ENCODE results near the gene DPAGT1.
"Not testable (repeated sequence)": the region's sequence is repeated elsewhere in the genome, so short reads cannot be mapped to it uniquely, and the experiment has no call there.

The DPAGT1 gene

DNA sequence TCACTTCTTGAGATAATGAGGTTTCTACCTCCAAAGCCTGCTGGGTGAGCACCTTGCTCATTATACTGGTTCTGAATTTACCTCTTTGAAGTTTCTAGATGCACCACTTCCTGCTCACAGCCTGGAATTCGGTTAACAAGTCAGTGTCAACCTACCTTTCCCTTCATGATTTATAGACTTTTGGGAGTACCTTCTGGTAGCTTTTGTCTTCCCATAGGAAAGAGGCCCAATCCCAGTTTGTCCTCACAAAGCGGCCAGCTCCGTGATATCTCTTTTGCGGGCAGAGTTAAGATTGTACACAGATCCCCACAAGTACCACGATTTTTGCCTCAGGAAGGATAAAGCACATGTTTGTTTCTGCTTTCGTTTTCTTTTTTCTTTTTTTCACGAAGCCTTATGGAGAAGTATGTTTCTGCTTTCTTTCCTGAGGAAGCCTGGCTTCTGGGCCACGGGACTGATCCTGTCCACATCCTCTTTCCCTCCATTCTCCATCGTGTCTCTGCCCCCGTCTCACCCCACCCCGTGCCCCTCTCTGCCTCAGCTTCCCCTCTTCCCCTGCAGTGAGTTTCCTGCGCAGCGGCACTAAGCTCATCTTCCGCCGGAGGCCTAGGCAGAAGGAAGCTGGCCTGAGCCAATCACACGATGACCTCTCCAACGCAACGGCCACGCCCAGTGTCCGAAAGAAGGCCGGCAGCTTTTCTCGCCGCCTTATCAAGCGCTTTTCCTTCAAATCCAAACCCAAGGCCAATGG is 14.0 kb upstream of the DPAGT1 start:
- no peak for DNase-seq

DNA sequence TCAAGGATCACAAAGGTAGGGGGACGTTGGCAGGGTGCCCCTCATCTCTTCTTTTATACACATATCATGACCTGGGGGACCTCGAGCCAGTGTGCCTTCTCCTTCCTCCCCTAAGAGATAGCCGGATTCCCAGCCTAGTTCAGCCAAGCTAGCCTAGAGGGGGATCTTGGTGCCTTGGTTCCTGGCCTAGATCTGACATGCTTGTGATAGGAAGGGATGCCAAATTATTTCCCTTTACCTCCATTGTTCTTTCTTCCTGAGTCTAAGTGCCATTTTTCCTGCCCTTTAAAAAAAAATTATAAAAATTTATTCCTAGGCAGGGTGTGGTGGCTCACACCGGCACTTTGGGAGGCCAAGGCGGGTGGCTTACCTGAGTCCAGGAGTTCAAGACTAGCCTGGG is 12.7 kb upstream of the DPAGT1 start:
- DNase-seq: no peak

DNA sequence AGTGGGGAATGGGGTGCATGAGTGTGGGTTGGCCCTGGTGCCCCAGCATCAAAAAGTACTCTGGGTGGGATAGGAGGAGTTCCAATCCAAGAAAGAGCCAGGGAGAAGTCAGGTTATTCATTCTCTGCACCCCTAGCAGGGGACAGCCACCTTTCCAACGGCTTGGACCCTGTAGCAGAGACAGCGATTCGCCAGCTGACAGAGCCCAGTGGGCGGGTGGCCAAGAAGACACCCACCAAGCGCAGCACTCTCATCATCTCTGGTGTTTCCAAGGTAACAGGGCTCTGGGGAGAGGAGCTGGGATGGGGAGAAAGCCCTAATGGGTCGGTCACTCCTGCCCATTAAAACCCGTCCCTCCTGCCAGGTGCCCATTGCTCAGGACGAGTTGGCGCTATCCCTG is 12.1 kb upstream of the DPAGT1 start:
- DNase-seq: no peak

DNA sequence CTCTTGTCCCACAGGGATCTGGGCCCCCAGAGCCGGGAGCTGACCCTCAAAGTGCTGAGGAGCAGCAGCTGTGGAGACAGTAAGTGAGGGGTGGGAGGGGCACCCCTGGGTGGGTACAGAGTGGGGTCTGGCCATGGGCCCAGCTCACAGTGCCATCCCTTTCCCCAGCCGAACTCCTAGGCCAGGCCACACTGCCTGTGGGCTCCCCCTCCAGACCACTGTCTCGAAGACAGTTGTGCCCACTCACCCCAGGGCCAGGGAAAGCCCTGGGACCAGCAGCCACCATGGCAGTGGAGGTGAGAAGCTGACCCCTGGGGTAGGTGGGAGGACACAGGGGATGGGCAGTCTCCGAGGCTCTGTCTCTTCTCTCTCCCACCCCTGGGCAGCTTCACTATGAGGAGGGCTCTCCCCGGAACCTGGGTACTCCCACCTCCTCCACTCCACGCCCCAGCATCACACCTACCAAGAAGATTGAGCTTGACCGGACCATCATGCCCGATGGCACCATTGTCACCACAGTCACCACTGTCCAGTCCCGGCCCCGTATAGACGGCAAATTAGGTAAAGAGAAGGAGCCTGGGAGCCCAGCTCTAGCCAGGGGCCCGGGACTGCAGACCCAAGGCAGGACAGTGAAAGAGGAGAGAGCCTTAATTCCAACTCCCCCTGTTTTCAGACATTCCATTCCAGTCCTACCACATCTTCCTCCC is 10.8 kb upstream of the DPAGT1 start:
- DNase-seq: no peak

DNA sequence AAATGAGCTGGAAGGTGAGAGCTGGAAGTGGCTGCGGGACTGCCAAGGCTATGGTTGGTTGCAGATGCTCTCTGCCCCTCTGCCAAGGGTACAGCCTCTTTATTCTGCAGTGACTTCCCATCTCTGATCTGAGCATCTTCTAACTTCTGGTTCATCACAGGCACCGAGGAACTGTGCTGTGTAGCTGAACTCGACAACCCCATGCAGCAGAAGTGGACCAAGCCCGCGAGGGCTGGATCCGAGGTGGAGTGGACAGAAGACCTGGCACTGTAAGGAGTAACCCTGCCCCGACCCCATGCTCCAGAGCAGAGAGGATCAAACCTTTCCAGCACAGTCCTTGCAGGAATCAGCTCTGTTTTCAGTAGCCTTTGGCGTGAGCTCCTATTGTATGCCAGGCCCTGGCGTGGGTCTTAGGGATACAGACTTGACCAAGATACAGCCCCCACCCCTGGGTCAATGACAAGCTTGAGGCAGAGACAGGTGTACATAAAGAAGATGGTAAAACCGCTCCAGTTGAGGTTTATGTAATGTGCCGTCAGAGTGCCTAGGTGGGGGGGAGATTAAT is 9.8 kb upstream of the DPAGT1 start:
- DNase-seq: no peak

DNA sequence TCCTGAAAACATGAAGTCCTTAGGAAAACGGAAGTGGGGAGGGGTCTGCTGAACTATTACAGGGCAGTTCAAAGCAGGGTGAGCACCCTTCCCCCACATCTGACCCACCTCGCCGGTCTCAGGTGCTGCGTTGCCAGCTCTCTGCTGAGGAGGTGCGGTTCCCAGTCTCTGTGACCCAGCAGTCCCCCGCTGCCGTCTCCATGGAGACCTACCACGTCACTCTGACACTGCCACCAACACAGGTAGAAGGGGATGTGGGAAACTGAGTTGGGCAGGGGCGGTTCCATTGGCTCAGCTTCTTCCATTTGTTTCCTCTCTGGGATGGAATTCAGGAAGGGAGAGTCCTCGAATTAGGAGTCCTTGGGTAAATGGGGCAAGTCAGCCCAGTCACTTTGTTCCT is 8.8 kb upstream of the DPAGT1 start:
- no peak for DNase-seq

DNA sequence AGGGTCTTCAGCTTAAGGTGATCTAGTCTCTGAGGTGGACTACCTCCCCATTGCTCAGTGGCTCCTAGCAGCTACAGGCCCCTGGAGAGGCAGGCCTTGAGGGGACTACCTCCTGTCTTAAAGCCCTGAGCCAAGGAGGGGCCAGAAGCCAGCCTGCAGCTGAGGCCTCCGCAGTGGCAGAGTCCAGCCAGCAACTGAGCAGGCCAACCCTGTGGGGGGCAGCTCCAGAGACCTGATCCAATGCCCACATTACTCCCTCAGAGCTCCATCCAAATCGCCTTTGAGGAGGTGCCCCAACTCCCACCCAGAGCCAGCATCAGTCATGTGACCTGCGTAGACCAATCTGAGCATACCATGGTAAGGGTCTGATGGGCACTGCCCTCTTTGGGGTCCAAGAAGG is 8.2 kb upstream of the DPAGT1 start:
- no peak for DNase-seq

DNA sequence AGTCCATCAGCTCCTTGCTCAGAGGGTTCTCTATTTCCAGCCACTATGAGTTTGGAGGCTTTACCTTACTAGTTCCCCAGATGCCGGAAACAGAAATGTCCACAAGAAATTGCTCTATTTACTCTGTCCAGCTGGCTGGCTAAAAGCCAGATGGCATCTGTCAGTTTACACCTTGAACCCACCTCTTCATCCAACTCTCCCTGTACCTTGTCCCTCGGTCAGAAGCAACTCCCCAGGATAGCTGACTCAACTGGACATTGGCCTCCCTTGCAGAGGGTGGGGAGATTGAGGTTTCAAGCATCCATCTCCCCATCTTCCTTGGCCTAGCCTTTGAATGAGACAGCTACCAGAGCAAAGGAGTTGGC is 7.2 kb upstream of the DPAGT1 start:
- DNase-seq: no peak

DNA sequence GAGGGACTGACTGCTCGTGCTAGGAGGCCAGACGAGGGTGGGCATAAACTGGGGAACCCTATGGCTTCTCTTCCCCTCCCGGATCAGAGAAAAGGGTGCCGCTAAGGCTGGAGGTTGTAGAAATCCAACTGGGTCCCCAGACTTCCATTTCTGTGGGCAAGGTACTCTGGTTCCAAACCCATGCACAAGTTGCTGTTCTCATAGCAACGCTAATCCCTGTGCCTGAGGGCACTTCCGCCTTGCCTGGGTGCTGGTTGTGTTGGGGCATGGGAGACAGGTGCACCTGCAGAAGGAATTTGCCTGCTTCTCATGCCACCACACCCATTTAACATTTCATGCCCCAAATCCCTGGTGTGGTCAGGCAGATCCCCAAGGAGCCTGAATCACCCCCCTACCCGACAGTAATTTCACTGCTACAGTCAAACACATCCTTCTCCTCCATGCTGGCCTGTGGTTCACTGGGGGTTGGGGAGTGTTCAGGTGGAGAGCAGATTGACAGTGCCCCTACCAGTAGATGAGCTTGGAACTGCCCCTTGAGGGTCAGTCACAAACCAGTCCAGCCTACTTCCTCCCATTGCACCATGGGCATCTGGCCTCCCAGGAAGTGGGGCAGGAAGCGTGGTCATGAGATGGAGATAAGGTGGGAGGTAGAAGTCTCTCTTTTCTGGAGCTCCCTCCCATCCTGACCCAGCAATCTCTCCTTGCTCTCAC is 6.6 kb upstream of the DPAGT1 start:
- DNase-seq: no peak

DNA sequence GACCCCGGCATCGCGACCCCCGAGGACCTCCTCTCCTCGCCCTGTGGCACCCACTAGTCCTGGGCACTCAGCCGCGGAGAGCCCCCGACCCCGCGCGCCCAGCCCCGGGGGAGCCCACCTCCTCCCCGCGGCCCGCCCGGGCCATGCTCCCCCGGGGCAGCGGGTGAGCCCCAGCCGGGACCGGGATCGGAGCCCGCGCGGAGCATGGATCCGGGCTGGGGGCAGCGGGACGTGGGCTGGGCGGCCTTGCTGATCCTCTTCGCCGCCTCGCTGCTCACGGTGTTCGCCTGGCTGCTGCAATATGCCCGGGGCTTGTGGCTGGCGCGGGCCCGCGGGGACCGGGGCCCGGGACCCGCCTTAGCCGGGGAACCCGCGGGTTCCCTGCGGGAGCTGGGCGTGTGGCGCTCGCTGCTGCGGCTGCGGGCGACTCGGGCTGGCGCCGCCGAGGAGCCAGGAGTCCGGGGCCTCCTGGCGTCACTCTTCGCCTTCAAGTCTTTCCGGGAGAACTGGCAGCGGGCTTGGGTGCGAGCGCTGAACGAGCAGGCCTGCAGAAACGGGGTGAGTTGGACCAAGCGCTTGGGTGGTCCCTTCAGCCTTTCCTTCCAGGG is 6.0 kb upstream of the DPAGT1 start:
- DNase-seq: no peak

DNA sequence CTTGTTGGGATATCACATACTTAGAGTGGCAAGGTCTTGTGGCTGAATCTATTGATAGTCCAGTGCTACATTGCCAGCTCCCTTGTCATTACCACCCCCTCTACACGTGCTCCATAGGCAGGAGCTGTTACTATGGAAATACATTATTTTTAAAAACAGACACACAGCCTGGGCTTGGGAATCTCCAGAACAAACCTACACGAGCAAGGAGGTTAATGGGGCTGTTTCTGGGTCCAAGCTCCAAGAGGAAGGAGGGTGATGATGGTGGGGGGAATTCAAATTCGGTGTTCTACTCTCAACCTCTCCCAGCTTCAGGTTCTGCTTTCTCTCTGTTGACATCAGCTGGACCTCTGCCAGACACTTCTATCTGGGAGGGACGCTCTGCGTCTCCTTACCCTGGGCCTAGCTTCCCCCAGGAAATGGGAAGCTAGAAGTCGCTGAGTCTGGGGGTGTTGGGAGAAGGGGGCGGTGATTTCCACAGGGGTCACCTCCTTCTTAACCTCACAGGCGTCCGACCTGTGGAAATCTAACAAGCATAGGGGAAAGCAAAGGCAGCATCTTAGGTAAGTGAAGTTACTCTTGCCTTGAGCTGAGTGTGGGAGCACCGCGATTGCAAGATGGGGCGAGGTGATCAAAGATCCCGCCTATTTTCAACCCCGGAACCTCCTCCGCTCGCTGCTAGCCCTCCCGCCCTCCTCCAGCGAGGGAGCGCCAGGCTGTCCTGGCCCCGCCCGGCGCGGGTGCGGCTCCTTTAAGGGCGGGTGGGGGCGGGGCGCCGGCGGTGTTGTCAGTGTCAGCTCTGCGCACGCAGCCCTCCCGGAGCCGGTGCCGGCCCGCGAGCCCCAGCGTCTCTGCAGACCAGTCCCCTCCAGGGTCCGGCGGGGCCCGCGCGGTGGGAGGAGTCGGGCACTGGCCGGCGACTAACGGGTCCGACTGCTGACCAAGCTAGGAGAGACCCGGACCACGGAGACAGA is 5.2 kb upstream of the DPAGT1 start, which contains the start of gene C2CD2L:
TSS of gene C2CD2L (plus strand) at position 781 of the 974 bp plus-strand sequence. CDS start 398 bp downstream, outside the sequence.
- DNase-seq: peak; percentile 82

DNA sequence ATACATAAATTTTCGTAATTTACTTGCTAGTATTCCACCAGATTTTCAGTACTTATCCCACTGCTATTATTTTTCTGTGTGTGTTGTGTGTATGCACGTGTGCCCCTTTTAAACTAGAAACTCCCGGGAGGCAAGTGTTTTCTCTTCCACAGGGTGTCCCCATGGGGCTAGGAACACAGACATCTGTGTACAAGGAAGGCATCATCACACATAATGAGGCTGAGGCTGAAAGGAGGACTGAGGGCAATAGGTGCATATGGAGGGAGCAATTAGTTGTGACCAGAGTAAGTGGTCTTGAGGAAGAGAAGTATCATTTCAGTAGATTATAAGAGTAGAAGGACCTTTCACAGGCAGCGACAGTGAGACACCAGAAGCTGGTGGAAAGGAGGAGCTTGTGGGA is 2.1 kb upstream of the DPAGT1 start:
- DNase-seq: no peak

DNA sequence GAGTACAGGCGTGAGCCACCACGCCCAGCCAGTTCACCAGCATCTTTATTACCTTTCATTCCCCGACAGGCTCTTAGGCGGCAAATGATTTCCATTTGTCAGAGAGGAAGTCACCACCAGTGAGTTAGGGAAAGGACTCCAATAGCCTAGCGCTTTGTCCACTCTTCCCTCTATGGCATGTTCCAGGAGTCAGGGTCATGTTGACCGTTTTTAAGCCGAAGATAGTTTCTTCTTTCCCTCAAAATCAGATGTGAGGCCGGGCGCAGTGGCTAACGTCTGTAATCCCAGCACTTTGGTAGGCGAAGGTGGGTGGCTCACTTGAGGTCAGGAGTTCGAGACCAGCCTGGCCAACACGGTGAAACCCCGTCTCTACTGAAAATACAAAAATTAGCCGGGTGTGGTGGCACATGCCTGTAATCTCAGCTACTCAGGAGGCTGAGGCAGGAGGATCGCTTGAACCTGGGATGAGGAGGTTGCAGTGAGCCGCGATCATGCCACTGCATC is 1.6 kb upstream of the DPAGT1 start:
- not testable (repeated sequence) for DNase-seq

DNA sequence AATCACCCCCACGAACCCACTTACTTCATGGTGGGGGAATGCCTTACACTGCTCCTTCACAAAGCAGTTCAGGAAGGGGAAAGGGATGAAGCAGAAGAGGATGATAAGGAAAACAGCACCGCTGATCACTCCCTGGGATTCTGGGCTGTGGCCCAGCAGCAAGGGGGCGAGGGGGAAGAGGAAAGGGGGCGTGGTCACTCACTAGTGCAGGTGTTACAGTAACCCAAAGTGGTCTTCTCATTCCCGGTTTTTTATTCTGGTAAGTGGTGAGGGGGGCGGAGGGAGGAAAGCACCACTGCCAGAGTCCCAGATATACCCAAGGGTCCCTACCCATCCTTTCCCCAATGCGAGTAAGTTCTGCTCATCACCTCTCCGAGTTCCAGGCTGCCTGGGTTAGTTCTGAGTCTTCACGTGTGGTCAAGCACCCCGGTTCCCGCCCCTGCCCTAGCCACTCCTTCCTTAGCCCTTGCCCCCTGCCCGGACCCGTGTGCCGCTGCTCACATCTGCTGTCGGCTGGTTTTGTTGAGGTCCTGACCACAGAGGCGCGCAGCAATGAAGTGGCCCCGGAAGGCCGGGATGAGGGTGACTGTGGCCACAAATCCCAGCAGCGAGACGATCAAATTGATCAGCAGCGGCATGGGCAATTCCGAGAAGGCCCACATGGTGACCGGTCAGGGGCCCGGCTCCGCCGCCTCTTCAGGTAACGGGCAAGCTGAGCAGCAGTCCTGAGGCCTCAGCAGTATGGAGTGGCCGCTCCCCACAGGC is 477 bp downstream of the DPAGT1 start:
- no peak for DNase-seq

DNA sequence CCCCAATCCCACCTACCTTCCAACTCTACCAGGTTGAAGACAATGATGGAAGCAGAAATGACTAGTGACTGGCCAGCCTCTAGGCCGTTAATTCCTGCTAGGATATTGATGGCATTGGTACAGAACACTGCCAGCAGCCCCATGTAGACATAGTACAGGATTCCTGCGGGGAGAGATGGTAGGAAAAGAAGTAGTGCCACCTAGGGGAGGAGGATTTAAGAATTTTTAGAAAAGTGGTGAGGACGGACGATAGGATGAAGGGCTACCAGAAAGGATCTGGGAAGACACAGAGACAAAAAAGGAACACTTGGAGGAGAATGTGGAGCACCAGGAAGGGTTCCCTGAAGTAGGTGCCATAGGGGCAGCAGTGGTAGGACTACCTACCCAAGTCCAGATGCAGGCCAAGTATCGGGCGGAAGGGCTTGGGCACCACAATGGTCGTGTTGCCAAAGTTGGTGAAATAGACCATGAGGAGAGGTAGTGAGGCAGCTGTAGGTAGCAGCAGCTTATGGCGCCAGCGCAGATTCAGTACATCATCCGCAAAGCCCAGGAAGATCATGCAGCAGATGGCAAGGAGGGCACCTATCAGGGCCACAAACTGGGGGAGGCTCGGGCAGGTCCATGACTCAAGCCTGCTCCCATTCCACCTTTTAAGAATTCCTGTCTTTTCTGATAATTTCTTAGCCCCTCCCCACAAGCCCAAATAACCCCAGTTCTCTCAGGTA is 1.2 kb downstream of the DPAGT1 start:
- no peak for DNase-seq

DNA sequence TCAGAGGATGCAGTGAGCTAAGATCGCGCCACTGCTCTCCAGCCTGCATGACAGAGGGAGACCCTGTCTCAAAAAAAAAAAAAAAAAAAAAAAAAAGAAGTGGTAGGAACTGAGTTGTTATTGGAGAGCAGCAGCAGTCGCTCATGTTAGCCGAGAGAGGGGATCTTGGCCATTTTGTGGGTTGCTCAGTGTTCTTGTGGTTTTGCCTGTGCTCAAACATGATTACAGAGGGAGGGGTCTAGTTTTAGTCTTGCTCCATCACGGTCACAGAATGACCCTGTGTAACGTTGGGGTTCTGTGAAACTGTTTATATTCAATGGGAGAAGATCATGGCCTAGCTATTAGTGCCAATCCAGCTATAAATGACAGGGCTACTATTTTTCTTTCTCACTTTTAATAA is 1.9 kb downstream of the DPAGT1 start:
- DNase-seq: no peak

DNA sequence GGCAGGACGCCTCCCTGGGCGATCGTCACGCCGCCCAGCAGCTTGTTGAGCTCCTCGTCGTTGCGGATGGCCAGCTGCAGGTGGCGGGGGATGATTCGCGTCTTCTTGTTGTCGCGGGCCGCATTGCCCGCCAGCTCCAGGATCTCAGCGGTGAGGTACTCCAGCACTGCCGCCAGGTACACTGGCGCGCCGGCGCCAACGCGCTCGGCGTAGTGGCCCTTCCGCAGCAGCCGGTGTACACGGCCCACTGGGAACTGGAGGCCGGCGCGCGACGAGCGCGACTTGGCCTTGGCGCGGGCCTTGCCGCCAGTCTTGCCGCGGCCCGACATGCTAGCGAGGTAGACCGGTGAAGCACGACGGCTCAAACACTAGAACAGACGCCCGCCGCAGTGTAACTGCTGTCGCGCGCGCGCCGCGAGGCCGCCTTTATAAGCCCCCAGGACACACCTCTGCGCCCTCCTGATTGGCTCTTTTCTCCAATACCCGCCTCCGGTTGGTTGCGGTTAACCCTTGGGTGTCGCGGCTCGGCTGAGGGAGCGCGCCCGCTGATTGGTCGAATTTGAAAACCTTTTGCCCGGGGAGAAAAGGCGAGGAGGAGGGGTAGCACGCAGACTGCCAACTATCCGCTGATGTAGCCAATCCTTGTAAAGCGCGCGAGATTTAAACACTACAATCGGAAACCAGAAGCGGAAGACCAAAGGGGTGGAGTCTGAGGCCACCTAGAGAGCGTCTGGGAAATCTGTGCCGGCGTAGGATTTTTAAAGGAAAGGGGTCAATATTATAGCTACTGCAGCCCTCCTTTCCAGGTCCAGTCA is 6.4 kb downstream of the DPAGT1 start:
- peak; percentile 89 for DNase-seq

DNA sequence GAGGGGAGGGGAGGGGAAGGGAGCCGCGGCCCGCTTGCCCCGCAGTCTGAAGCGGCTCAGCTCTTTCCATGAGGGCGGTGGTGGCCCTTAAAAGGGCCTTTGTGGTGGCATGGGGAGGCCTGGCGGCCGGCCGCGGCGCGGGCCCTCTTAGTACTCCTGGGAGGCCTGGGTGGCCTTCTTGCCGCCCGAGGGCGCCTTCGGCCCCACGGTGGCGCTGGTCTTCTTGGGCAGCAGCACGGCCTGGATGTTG is 6.9 kb downstream of the DPAGT1 start:
- DNase-seq: peak; percentile 50
